Left lobe of liver (tissue), 2 donors: ENCODE results near the gene PAX4. TPM values are rescaled to one million over a fixed set of nuclear protein-coding genes. Genes with fewer than 3 reads are reported as not detected.

ENCODE experiments used
- ATAC-seq: fragments of 200-7000 bp; cut with Tn5 transposase; one replicate; pipeline ENCODE4 v1.9.1; 2020; ENCODE audit warnings: mild to moderate bottlenecking, moderate library complexity
- DNase-seq: peaks from one replicate; pipeline ENCODE4 v3.0.0-alpha.2; 2020; ENCODE audit warnings: low spot score
- total RNA-seq: library from RNA; stranded (reverse); gene quantifications from one replicate; pipeline ENCODE4 v1.2.1, GENCODE V29; 2021
- donor health status: DM: no; HTN: no; CAD: no; lungs with moderate emphysema.
- donor health status: DM: no; HTN: yes; CAD: no.

Gene PAX4
- total RNA-seq, 1 donor from 2014 or later: not detected

DNA sequence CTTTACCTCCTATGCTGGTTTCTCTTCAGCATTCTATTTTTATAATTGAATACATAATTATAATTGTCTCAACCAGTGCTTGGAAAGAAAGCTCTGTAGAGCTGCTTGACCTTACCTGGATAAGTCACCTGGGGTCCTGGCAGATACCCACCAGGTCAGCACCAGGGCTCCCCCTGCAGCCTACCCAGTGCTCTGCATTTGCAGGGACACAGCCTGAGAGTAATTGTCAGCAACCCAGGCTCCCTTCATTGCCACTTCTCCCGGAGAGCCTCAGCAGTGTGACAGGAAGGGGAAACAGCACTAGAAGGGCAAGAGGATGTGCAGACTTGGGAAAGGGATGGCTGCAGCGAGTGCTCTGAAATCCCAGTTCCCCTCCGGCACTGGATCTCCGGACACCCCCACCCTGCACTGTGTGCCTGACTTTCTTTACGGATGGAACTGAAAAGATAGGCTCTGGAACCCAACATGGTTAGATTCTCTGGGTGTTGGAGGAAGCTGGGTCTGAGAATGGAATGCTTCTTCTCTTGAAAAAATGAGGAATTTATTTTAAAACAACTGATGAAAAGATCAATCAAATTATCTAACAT is 11.4 kb upstream of the PAX4 start:
- peak; percentile 55 for DNase-seq
- ATAC-seq: peak; percentile 94

DNA sequence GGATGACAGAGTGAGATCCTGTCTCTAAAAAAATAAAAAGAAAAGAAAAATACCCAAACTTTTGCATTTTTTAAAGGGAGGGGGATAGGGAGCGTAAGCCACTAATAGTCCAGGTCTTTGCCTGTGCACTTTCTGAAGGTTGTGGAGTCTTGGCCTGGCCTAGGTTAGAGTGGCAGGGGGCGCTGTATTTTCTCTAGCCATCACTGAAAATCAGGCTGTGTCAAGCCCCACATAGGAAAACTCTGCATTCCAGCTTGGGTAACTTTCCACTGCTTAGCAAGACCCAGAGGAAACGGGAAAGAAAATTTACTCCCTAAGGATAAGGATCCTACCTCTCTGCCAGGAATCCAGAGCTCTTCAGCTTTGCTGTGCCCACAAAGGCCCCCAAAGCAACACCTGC is 10.5 kb upstream of the PAX4 start:
- DNase-seq (no peak), ATAC-seq (no peak)

DNA sequence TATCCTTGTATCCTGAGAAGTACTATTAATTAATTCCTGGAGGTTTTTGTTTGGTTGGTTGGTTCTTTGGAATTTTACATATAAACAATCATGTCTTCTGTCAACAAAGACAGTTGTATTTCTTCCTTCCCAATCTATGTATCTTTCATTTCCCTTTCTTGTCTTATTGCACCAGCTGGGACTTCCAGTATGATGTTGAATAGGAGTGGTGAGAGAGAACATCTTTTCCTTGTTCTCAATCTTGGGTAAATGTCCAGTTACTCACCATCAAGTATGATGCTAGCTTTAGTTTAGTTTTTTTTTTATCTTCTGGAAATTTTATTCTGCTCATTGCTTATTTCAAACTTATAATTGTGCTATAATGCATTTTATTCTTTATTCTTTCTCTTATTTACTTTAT is 7.4 kb upstream of the PAX4 start:
- ATAC-seq: no peak

DNA sequence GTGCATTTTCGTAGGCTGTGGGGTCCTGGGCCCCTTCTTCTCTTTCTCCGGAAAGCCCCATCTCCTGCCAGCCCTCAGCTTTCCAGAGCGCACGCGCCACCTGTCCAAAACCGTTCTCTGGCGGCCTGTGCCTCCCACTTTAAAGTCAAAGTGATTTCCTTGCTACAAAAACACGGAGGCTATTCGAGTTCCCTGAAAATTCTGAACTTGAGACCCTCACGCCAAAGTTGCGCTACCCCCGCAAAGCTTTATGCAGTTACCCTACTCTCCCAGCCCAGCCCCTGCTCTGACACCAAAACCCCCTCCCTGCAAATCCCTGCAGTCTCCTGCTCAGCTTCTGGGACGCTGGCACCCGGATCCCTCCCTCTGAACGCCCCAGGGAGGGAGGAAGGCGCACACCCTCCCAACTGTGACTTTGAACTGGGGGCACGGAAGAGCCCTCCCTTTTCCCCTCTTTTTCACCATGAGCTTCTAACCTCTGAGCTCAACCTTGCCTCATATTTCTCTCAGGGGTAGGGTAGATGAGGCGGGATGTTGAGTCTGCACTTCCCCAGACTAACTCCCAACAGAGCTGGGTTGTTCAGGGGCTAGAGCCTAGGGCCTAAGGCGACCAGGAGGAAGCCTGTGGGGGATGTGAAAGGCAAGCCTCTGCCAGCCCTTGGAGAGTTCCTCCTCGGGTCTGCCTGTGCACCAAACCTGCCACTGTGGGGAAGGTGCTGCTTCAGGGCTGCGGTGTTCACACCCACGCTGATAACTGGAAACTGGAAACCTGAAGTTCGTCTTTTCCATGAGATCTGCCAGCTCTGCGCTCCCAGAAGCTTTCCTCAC is 2.7 kb upstream of the PAX4 start:
- ATAC-seq (no peak), DNase-seq (no peak)

More for the DNA sequence above, 7.4 kb upstream of the PAX4 start:
- DNase-seq: no peak

DNA sequence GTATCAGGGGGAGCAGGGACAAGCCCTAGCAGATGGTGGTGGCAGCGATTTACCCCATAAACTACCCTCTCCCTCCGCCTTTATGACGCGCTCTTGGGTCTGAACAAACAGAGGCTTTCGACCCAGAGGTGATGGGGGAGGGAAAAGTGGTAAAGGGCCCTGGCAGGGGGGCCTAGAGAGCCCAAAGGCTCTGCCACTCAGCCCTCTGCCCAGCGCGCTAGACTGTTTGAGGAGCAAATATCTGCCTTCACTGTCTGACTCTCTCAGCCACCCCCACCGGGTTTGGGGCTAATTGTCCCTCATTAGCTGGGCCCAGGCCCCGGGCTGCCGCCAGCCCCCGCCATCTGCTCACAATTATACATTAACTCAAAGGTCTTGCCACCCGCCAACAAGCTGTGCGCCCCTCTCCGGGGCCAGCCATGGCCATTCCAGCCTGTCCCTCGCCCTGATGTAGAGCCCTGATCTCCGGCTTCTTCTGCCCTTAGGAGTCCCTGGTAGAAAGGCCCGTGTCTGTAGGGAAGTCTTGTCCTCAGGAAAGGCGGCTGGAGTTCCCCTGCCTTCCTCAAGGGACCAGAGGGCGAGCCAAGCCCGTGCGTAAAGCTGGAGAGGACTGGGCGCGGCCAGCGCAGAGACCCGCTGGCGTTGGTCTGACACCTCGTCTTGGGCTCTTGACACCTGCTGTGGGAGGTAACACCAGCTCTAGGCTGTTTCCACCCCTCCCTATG is 1.9 kb upstream of the PAX4 start:
- no peak for ATAC-seq
- no peak for DNase-seq

DNA sequence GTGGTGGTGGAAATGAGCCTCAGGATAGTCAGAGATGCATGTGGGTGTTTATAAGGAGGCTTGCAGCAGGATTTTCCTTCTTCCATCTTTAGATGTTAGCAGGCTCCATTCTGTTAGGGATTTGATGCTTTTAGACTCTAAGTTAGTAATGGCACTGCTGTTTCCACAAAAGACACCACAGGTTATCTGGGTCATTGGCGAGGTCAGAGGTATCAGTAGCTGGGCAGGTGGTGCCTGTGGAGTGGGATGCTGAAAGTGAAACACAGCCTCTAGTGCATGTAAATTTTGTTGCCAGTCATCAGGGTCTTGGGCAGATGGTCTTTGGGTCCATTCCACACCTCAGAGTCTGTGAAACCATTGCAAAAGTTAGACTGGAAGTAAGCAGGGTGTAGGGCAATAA is 833 bp upstream of the PAX4 start:
- ATAC-seq: no peak
- DNase-seq: no peak

DNA sequence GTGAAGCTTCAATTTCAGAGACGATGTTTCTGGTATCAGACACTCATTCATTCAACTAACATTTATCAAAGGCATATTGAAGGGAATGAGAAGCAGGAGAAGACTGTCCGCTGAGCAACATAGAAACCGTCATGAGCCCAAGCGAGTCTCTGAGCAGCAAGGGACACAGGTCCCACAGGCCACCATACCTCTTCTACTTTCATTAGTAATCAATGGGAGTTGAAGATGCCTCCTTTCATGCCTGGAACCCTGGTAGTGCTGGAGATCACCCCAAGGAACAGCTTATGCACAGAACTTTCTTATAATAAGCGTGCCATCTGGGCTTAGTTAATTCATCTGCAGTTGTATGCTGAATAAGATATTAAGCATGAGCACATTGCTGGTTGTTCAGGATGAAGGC is 1.2 kb downstream of the PAX4 start:
- ATAC-seq (no peak), DNase-seq (no peak)

DNA sequence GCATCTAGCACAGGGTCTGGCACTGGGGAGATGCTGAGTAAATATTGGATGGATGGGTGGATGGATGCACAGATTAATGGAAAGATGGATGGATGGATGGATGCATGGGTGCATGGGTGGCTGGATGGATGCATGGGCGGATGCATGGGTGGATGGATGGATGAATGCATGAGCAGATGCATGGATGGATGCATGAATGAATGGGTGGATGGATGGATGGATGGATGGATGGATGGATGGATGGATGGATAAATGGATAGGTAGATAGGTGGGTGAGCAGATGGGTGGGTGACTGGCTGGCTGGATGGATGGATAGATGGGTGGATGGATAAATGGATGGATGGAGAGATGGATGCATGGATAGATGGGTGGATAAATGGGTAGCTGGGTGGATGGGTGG is 5.7 kb downstream of the PAX4 start:
- ATAC-seq: no peak

DNA sequence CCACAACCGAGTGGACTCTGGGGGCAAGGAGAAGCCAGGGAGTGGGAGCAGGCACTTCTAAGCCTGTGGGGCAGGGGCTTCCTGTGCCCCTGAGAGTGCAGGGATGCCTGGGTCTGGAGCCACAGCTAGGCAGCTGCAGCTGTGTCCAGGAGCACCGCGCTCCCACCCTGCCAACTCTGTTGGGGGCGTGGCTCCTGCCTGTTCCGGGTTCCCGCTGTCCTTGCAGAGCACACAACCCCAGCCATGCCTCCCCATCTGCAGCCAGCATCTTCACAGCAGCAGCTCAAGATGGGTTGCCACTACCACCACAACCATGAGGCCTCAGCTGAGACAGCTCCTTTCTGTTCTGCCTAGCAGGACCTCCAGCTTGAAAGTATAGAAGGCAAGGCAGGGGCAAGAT is 8.6 kb downstream of the PAX4 start:
- DNase-seq (no peak), ATAC-seq (no peak)

More for the DNA sequence above, 5.7 kb downstream of the PAX4 start:
- no peak for DNase-seq

DNA sequence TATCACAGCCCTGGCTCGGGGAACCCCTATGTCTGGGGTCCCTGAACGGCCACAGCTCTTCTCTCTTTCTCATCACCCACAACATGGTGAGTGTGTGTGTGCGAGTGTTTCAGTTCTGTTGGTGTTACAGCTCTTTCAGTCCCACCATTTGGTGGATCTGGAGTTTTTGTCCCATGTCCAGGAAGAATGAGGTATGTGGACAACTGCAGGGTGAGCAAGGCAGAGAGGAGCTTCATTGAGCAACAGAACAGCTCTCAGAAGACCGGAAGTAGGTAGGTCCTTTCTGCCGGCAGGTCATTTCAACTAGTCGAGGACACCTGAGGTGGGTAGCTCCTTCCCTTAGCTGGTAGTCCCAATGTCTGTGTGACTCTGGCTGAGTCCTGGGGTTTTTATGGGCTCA is 9.5 kb downstream of the PAX4 start:
- ATAC-seq (no peak), DNase-seq (no peak)

DNA sequence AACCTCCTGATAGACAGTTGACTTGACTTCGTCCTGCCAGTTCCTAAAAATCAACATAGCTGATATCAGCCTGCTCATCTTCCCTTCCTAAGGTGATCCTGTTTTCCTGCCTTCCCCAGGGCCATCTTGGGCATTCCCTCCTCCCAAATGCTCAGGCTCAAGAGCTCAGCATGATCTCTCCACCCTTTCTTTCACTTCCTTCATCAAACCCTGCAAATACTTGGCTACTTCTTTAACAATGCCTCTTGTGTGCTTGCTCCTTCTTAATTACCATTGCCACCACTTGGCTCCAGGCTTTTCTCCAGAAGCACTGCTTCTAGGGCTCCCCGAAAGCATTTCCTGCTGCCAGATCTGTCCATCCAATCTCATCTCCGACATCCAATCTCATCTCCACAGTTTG is 17.1 kb downstream of the PAX4 start:
- DNase-seq (no peak), ATAC-seq (no peak)

DNA sequence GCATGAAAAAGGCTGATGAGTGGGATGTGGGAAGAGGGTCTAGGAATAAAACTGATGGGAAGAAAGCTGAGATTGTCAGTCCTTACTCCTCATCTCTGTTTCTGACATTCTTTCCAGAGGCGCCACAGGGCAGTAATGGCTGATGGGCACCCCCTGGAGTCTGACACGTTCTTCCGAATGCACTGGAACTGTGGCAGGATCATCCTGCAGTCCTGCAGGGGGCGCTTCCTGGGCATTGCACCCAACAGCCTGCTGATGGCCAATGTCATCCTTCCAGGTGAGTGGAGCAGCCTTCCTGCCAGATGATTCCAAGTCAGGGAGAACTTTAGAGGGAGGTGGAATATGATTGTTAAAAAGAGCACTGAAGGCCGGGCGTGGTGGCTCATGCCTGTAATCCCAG is 19.6 kb downstream of the PAX4 start:
- DNase-seq (no peak), ATAC-seq (no peak)

DNA sequence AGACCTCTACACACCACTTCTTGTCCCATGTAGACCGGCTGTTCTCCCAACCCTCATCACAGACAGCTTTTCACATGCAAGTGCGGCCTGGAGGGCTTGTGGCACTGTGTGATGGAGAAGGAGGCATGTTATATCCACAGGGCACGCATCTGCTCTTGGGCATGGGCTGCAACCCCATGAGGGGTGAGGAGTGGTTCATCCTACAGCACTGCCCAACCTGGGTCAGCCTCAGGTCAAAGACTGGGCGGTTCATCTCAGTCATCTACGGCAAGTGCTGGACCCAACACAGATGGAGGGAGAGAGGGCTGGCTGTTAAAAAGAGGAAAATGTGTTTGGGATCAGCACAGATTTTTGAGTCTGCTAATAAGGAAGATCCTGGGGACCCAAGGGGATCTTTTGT is 22.2 kb downstream of the PAX4 start:
- DNase-seq: no peak
- no peak for ATAC-seq

DNA sequence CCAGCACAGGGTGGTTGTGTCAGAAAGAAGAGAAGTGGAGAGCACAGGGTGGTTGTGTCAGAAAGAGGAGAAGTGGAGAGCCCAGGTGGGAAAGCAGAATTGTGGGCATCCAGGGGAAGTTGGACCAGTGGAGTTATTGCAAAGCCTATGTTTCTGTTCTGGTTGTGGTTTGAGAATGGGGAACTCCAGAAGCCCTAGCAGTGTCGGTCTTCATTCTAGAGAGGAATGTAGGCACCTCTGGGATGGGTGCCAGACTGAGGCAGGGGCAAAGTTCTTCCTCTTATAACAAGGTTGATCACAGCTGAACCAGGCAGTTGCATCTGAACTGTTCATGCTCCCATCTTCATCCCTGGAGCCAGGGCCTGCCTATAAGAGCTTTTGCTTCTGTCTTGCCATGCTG is 23.5 kb downstream of the PAX4 start:
- DNase-seq (peak; percentile 79), ATAC-seq (peak; percentile 85)

DNA sequence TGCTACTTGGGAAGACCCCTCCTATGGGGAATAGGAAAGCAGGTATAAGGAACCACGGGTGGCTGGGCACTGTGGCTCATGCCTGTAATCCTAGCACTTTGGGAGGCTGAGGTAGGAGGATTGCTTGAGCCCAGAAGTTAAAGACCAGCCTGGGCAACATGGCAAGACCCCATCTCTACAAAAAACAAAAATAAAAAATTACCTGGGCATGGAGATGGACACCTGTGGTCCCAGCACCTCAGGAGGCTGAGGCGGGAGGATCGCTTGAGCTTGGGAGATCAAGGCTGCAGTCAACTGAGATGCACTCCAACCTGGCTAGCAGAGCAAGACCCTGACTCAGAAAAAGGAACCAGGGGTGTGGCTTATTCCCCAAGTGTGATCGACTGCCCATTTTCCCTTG is 25.4 kb downstream of the PAX4 start:
- ATAC-seq: no peak
- DNase-seq: no peak

DNA sequence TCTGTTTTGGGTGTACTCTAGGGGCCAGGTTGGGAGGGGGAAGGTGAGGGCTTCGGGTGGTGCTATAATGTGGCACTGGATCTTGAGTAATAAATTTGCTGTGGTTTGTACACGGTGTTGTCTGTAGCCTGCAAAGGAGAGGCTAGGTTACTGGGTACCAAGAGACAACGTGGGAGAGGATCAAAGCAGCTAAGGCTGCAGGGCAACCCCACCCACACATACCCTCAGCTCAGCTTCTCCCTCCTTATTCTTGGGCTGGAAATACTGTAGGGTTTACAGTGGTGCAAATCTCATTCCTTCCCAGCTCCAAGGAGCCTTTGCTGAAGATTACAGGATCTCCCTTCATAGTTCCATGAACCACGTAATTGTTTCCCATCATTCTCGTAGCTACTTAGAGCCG is 26.4 kb downstream of the PAX4 start:
- ATAC-seq (no peak), DNase-seq (no peak)

DNA sequence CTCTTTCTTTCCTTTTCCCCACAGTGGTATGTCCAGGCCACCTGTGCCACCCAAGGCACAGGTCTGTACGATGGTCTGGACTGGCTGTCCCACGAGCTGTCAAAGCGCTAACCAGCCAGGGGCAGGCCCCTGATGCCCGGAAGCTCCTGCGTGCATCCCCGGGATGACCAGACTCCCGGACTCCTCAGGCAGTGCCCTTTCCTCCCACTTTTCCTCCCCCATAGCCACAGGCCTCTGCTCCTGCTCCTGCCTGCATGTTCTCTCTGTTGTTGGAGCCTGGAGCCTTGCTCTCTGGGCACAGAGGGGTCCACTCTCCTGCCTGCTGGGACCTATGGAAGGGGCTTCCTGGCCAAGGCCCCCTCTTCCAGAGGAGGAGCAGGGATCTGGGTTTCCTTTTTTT is 26.8 kb downstream of the PAX4 start:
- no peak for DNase-seq

DNA sequence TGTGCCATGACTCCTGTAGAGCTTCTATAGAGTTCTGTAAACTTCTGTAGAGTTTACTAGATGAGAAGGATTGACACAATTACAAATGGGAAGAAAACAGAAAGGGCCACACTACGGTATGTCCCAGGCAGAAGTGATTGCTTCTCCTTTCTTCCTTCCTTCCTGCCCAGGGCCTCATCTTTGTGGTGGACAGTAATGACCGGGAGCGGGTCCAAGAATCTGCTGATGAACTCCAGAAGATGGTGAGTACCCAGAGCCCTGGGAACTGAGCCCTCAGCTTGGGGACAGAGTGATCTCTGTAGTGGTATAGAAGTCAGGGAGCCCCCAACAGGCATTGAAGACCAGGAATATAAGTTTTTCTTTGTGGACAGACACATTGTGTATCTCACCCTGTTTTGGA is 28.0 kb downstream of the PAX4 start:
- DNase-seq (no peak), ATAC-seq (no peak)

More for the DNA sequence above, 26.8 kb downstream of the PAX4 start:
- ATAC-seq: no peak

DNA sequence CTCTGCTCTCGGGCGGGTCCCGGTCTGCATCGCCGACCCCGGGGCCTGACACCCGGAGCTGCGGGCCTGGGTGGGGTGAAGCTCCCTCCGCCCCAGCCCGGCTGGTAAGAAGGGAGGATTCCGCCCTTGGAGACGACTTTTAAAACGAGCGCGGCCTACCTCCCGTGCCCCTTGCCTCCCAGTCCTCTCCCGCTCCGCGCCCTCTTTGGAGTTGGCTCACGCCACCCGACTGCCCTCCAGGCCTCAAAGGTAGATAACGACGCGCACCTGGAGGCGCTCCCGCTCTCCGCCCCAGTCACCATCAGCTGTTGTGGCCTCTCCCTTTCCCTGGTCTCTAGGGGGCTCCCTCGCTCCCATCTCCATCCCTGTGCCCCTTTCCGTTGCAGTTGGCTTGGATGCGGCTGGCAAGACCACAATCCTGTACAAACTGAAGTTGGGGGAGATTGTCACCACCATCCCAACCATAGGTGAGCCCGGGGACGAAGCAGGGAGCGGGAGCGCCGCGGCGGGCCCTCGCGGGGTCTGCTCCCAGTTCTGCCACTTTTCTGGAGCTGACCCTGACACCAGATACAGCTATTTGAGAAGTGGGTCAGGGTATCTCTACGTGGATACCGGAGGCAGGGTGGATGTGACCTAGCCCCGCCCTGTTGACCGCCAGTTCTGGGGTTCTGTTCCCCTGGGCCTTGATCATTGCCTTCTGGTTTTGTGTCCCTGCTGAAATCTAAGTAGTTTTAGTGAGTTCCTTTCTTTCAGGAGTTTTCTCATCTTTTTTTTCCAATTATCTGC is 29.1 kb downstream of the PAX4 start:
- peak; percentile 66 for ATAC-seq
- peak; percentile 76 for DNase-seq

DNA sequence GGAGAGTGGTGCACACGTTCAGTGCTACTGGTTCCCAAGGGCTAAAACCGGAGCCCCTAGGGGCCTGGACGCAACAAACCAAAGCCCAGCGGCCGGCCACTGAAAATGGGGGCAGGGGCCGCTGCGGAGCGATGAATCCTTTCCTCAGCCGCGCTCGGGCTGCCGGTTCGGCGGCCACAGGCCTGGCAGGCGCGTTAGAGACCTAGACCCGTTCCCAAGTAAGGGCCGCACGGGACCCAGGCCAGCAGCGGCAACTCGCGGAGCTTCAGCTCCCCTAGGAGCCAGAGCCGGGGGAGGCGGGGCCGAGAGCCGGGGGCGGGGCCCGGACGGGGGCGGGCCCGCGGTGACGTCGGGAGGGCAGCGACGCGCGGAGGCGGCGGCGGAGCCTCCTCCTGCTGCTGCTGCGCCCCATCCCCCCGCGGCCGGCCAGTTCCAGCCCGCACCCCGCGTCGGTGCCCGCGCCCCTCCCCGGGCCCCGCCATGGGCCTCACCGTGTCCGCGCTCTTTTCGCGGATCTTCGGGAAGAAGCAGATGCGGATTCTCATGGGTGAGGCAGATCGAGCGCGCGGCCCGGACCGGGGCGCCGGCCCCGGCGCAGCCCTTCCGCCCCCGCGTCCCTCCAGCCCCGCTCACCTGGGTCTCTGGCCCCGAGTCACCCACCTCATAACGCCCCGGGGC is 29.8 kb downstream of the PAX4 start, which contains the start of gene ARF5:
Gene ARF5, plus strand, starts transcription at position 393 of the 678 bp plus-strand sequence. Its CDS starts 88 bp downstream, at position 481.
- DNase-seq: peak; percentile 94

DNA sequence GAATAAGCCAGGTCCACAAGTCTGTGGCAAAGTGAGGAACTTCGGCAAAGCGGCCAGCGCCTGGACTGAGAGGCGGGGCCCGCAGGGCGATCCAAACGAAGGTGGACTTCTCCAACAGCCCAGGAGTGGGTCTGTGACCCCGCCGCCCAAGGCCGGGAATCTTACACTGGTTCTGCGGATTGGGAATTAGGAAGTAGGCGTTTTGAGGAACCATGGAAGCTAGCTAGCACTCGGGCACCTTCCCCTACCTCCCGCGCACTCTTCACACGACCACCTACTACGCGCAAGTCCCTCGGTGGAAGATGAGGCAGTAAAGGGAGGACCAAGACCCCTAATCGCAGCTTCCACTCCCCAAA is 30.3 kb downstream of the PAX4 start:
- DNase-seq (no peak), ATAC-seq (peak; percentile 15)

More for the DNA sequence above, 29.8 kb downstream of the PAX4 start, which contains the start of gene ARF5:
- ATAC-seq: peak; percentile 91
